ENCODE measurements around the gene TEDC1.

The TEDC1 gene

DNA sequence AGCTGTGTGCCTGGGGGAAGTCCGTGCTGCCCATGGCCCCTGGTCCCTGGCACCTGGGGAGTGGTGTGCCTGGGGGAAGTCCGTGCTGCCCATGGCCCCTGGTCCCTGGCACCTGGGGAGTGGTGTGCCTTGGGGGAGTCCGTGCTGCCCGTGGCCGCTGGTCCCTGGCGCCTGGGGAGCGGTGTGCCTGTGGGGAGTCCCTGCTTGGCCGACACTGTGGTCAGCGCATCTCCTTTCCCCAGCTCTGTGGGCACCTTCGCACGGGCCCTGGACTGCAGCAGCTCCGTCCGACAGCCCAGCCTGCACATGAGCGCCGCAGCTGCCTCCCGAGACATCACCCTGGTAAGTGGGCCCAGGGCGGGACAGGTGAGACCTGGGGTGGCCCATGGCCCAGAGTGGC, 30.9 kb upstream of the TEDC1 start:
- Histone ChIP-seq H3K9ac (ENCODE audit: low read length) (no peak overlapping the region), H3K27me3 (replicated peaks; ENCODE audit: insufficient read depth, low read length) (no peaks in the 10 kb centered on the region), H3K4me3 (ENCODE audit: low read length) (no peak overlapping the region), H3K27ac (ENCODE audit: low read length) (no peak overlapping the region), H4K20me1 (ENCODE audit: insufficient read depth, low read length) (no peaks in the 10 kb centered on the region), H3K79me2 (ENCODE audit: low read length) (no peaks in the 10 kb centered on the region), H3K9me2 (replicated peaks; ENCODE audit: insufficient read depth, low read length) (no peaks in the 10 kb centered on the region), H3F3A (ENCODE audit: insufficient read depth, low read length) (no peaks in the 10 kb centered on the region), H3K4me2 (ENCODE audit: low read depth, low read length) (no peak overlapping the region), H3K4me1 (ENCODE audit: low read length) (no peaks in the 10 kb centered on the region), H2AFZ (ENCODE audit: low read length) (no peak overlapping the region), H3K9me3 (replicated peaks; ENCODE audit: insufficient read depth, low read length) (no peaks in the 10 kb centered on the region), H3K36me3 (replicated peaks; ENCODE audit: insufficient read depth, low read length) (no peaks in the 10 kb centered on the region)
- DNase-seq, result no peak
- TF ChIP-seq EZH2 (optimal IDR thresholded peaks at IDR 0.05; ENCODE audit: low read depth, low read length), result no peak
- TF ChIP-seq, protein P1, sequence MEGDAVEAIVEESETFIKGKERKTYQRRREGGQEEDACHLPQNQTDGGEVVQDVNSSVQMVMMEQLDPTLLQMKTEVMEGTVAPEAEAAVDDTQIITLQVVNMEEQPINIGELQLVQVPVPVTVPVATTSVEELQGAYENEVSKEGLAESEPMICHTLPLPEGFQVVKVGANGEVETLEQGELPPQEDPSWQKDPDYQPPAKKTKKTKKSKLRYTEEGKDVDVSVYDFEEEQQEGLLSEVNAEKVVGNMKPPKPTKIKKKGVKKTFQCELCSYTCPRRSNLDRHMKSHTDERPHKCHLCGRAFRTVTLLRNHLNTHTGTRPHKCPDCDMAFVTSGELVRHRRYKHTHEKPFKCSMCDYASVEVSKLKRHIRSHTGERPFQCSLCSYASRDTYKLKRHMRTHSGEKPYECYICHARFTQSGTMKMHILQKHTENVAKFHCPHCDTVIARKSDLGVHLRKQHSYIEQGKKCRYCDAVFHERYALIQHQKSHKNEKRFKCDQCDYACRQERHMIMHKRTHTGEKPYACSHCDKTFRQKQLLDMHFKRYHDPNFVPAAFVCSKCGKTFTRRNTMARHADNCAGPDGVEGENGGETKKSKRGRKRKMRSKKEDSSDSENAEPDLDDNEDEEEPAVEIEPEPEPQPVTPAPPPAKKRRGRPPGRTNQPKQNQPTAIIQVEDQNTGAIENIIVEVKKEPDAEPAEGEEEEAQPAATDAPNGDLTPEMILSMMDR (IDR thresholded peaks at IDR 0.05; ENCODE audit: low read length), result no peak
- TF ChIP-seq EZH2phosphoT487 (IDR thresholded peaks at IDR 0.05; ENCODE audit: low read length), result no peak

DNA sequence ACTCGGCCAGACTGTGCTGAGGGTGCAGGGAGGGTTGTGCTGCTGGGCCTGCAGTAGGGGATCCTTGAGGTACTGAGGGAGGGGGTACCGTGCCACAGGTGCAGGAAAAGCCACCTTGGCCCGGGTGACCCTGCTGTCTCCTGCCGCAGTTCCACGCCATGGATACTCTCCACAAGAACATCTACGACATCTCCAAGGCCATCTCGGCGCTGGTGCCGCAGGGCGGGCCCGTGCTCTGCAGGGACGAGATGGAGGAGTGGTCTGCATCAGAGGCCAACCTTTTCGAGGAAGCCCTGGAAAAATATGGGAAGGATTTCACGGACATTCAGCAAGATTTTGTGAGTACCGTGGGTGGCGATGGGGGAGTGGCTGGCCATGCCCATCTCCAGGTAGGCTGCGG, 30.4 kb upstream of the TEDC1 start:
- DNase-seq, result no peak
- H3K9me3 ChIP-seq (replicated peaks; ENCODE audit: insufficient read depth, low read length), result no peaks in the 10 kb centered on the region
- no peaks in the 10 kb centered on the region for H3K27me3 ChIP-seq (replicated peaks; ENCODE audit: insufficient read depth, low read length)
- H2AFZ ChIP-seq (ENCODE audit: low read length), result no peak overlapping the region
- H3K4me3 ChIP-seq (ENCODE audit: low read length), result no peak overlapping the region
- H3K27ac ChIP-seq (ENCODE audit: low read length), result no peak overlapping the region
- TF ChIP-seq, protein P1 (IDR thresholded peaks at IDR 0.05; ENCODE audit: low read length), result no peak
- no peak for TF ChIP-seq EZH2phosphoT487 (IDR thresholded peaks at IDR 0.05; ENCODE audit: low read length)
- no peak for TF ChIP-seq EZH2 (optimal IDR thresholded peaks at IDR 0.05; ENCODE audit: low read depth, low read length)
- H3K4me2 ChIP-seq (ENCODE audit: low read depth, low read length), result no peak overlapping the region
- no peaks in the 10 kb centered on the region for H3K9me2 ChIP-seq (replicated peaks; ENCODE audit: insufficient read depth, low read length)
- H3K36me3 ChIP-seq (replicated peaks; ENCODE audit: insufficient read depth, low read length), result no peaks in the 10 kb centered on the region
- H4K20me1 ChIP-seq (ENCODE audit: insufficient read depth, low read length), result no peaks in the 10 kb centered on the region
- no peak overlapping the region for H3K9ac ChIP-seq (ENCODE audit: low read length)
- H3F3A ChIP-seq (ENCODE audit: insufficient read depth, low read length), result no peaks in the 10 kb centered on the region
- H3K79me2 ChIP-seq (ENCODE audit: low read length), result no peaks in the 10 kb centered on the region
- H3K4me1 ChIP-seq (ENCODE audit: low read length), result no peaks in the 10 kb centered on the region

DNA sequence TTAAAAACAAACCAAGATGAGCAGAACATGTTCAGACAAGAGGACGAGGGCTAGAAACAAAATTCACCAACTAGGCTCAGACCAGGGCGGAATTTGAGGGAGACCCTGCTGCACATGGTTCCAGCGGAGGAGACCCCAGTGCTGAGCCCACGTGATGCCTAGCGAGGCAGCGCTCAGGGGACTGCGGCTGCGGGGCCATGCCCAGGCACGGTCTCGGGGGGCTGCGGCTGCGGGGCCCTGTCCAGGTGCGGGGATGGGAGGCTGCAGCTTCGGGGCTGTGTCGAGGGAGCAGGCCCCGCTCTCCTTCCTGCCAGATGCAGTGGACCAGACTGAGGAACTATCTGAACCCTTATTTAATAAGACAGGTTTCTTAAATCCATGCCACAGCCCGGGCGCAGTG, 29.1 kb upstream of the TEDC1 start:
- Histone ChIP-seq H3K9ac (ENCODE audit: low read length) (no peak overlapping the region), H3K27me3 (replicated peaks; ENCODE audit: insufficient read depth, low read length) (no peaks in the 10 kb centered on the region), H4K20me1 (ENCODE audit: insufficient read depth, low read length) (no peaks in the 10 kb centered on the region), H3K27ac (ENCODE audit: low read length) (no peak overlapping the region), H3K4me1 (ENCODE audit: low read length) (no peaks in the 10 kb centered on the region), H3K79me2 (ENCODE audit: low read length) (no peaks in the 10 kb centered on the region), H3K9me2 (replicated peaks; ENCODE audit: insufficient read depth, low read length) (no peaks in the 10 kb centered on the region), H3K4me2 (ENCODE audit: low read depth, low read length) (no peak overlapping the region), H3K4me3 (ENCODE audit: low read length) (no peak overlapping the region), H2AFZ (ENCODE audit: low read length) (no peak overlapping the region), H3K9me3 (replicated peaks; ENCODE audit: insufficient read depth, low read length) (no peaks in the 10 kb centered on the region), H3K36me3 (replicated peaks; ENCODE audit: insufficient read depth, low read length) (no peaks in the 10 kb centered on the region), H3F3A (ENCODE audit: insufficient read depth, low read length) (no peaks in the 10 kb centered on the region)
- DNase-seq, result no peak
- TF ChIP-seq, protein P1 (IDR thresholded peaks at IDR 0.05; ENCODE audit: low read length), result no peak
- TF ChIP-seq EZH2phosphoT487 (IDR thresholded peaks at IDR 0.05; ENCODE audit: low read length) (no peak), EZH2 (optimal IDR thresholded peaks at IDR 0.05; ENCODE audit: low read depth, low read length) (no peak)
